GM04503 (cell line): Measurements from ENCODE around the gene SULT1A1.
"Not testable (repeated sequence)": the region's sequence is repeated elsewhere in the genome, so short reads cannot be mapped to it uniquely, and the experiment has no call there.

Experiments used
- DNase-seq: peaks from one replicate; pipeline ENCODE4 v3.0.0-alpha.2; 2012; ENCODE audit warnings: low read depth

Gene SULT1A1

DNA sequence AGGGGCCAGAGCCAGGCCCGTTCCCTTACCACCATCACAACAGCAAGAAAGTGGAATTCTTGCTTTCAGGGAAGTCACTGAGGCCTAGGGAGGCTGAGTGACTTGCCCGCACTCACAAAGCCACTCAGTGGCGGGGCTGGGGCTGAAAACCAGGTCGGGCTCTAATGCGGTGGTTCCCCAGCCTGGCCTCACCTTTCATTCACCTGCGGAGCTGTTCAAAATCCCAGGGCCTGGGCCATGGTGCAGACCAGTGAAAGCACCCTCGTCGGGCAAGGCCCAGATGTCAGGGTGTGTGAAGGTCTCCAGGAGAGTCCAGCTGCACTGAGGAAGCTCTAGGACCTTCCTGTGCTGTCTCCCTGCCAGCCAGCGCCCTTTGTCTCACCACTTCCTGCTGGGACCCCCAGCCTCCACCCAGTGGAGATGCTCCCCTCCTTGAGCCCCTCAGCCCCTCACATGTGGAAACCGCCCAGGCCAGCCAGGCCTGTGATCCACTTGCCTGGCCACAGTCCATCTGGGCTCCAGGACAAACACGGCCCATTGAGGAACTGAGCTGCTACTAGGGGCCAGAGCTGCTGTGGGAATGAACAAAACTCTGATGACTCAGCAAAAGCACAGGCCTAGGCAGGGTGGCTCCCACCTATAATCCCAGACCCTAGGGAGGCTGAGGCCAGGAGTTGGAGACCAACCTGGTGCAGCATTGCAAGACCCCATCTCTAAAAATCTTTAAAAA is 812 bp downstream of the SULT1A1 start:
- DNase-seq: not testable (repeated sequence)

DNA sequence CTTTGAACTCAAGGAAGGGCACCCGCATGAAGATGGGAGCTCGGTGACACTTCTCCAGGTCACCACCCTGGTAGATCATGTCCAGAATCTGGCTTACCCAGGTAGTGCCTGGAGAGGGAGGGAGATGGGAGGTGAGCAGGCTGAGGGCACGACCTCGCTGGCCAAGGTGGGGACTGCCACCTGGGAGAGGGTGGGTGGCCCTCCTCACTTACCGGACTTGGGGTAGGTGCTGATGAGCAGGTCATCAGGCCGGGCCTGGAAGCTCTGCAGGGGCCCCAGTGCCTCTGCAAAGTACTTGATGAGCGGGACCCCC is 1.4 kb downstream of the SULT1A1 start:
- DNase-seq: not testable (repeated sequence)

DNA sequence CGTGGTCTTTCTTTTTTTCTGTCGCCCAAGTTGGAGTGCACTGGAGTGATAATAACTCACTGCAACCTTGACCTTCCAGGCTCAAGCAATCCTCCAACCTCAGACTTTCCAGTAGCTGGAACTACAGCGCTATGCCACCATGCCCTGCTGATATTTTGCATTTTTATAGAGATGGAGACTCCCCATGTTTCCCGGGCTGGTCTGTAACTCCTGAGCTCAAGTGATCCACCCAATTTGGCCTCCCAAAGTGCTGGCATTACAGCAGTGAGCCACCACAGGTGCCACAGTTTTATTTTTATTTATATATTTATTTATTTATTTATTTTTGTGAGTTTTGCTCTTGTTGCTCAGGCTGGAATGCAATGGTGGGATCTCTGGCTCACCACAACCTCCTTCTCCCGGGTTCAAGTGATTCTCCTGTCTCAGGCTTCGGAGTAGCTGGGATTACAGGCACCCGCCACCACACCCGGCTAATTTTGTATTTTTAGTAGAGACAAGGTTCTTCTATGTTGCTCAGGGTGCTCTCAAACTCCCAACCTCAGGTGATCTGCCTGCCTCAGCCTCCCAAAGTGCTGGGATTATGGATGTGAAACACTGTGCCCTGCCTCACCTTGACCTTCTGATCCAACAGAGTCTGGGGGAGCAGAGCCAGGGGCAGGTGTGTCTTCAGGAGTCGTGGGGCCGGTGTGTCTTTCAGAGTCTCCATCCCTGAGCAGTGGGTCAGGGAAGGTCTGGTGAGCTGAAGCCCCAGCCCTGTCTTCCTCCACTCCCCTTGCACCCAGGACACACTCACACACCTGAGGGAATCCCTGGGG is 2.0 kb downstream of the SULT1A1 start:
- DNase-seq: not testable (repeated sequence)

DNA sequence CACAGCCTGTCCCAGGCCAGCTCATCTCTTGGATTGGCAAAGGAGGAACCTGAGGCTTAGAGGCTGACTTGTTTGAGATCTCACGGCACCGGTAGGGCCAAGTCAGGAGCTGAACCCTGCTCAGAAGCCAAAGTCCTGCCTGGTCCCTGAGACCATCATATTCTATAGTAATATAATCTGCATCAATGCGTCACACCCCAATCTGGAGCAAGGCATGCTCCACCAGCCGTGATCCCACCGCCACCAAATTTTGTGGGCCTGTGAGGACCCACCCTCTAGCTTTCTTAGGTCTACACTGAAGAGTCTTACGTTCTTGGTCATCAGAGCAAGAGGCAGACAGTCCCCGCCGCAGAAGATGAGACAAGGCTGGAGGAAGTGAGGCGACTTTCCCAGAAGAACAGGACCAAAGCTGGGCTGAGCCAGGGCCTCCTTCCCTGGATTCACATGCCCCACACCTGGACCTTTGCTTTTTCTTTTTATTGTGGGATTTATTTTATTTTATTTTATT is 2.7 kb downstream of the SULT1A1 start:
- no peak for DNase-seq

DNA sequence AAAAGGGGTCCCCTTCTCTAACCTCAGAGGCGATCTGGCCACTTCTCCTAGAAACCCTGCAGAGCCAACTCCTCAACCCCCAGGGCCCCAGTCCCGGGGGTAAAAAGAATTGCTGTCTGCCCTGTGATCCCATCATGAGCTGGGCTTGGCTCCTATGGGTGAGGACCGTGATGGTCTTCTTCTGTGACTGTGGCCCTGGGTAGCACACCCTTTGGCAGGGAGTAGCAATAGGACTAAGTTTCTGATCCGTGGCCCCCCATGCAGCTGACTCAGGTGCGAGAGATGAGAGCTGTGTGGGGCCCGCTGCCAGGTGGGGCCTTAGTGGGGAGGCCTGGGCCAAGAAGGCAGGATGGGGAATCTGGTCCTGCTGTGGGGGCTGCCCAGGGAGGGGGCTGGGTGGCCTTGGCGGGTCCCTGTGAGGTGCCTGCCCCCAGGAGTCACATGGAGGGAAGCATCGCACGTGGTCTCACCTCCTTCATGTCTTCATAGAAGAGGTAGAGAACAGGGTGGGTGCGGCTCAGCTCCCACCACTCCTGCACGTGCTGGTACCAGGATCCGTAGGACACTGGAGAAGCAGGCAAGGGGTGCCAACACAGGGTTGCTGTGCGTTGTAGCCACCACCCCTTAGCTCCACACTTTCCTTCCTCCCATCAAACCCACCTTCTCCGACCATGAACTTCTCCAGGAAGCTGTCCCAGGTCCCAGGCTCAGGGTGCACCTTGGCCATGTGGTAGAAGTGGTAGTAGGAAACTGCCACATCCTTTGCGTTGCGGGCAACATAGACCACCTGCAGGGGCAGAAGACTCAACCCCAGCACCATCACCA is 3.3 kb downstream of the SULT1A1 start:
- DNase-seq: no peak

DNA sequence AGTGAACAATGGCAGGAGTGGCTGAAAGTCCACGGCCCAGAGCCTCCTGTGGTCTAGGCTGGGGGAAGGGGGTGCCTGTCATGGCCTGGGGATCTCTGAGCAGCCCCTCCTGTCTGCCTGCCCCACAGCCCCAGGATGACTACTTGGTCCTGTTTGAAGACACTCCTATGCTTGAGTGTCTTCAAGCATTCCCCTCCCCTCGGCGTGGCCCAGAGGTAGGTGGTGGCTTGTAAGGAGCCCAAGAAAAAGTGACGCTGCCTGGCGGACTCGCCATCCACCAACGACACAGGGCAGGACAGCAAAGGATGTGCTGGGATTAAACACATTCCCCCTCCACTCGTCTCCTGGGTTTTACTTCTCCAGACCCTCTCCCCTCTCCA is 5.7 kb downstream of the SULT1A1 start:
- no peak for DNase-seq

DNA sequence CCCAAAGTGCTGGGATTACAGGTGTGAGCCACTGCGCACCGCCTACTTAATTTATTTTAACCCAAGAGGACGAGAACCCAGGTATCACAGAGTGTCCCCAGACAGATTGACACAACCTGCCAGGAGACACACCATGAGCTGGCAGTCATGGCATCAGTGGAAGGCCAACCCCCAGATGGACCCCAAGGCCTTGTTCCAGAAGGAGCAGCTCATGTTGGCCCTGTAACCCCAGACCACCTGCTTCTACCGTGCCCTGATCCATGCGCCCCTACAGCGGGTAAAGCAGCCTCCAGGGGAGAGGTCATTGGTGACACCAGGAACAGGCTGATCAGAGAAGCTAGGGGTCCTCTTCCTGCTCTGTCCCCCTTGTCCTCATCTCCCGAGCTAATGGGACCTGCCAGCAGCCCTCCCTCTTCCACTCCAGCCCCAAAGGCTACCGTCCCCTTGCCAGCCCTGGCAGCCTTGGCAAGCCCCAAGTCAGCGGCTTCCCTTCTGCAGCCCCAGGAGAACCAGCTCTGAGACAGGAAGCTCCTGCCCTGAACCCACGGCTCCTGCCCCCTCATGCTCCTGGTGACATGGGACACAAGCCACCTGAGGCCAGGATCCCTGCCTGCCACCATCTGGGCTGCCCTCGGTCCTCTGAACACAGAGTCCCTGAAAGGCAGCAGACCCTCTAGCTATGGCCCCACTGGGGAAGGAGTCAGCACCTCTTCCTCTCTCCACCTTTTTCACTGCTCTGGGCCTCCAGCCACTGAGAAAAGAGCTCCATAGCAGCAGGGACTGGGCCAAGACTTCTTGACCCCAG is 6.3 kb downstream of the SULT1A1 start:
- DNase-seq: no peak

DNA sequence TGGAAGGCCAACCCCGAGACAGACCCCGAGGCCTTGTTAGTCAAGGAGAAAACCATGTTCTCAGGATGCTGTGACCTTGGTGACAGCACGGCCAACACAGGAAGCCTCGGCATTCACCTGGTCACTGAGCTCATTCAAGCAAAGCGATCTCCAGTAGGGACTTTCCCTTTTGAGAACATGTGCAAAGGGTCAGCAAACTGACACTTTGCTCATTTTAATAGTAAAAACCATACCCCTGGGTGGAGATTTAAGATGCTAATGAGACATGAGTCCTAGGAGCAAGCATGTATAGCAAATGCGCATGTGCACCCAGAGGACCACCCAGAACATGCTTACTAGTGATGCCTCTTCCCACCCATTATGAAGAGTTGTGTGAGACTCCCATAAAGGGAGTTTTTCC is 7.3 kb downstream of the SULT1A1 start:
- DNase-seq: no peak

DNA sequence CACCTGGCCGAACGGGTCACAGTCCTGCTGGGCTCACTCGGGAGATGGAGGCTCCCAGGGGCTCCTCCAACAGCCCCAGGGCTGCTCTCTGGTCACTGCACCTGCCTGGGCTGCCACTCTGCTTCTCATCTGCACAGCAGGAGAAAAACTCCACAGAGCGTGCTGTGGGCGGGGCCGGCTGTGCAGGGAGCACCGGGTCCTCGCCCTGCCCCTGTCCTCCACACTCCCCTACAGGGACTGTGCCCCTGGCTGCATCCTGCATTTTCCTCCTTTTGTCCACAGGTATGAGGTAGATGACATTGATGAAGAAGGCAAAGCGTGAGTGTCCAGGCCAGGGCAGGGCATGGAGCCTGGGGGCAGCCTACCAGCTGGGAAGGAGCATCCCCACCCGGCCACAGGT is 7.8 kb downstream of the SULT1A1 start:
- not testable (repeated sequence) for DNase-seq

DNA sequence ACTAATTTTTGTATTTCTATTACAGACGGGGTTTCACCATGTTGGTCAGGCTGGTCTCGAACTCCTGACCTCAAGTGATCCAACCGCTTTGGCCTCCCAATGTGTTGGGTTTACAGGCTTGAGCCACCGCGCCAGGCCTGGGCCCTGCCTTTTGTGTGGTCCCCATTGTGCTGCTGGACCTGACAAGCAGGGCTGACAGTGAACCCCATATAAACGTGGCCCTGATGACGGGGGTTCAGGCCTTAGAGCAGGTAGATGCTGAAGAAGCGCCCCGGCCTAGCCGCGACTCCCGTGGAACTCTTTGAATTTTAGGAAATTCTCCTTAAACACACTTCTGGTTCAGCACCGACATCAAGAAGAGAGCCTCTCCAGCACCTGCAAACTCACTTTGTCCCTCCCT is 8.3 kb downstream of the SULT1A1 start:
- not testable (repeated sequence) for DNase-seq

DNA sequence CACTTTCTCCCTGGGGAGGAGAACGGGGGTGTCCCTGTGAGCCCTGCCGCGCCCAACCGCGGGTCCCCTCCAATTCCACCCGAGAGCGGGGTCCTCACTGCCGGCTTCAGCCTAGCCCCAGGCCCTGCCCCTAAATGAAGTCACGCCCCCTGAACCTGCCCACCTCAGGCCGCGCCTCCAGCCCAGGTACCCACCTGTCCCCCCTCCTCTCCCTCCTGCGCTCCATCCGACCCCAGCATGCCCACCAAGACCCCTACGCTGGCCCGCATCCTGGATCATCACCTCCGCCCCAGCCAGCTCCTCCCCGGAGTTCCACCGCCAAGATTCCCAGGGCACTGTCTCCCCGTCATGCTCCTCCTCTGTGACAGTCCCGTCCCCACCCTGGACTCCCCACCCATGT is 8.9 kb downstream of the SULT1A1 start:
- DNase-seq: not testable (repeated sequence)

DNA sequence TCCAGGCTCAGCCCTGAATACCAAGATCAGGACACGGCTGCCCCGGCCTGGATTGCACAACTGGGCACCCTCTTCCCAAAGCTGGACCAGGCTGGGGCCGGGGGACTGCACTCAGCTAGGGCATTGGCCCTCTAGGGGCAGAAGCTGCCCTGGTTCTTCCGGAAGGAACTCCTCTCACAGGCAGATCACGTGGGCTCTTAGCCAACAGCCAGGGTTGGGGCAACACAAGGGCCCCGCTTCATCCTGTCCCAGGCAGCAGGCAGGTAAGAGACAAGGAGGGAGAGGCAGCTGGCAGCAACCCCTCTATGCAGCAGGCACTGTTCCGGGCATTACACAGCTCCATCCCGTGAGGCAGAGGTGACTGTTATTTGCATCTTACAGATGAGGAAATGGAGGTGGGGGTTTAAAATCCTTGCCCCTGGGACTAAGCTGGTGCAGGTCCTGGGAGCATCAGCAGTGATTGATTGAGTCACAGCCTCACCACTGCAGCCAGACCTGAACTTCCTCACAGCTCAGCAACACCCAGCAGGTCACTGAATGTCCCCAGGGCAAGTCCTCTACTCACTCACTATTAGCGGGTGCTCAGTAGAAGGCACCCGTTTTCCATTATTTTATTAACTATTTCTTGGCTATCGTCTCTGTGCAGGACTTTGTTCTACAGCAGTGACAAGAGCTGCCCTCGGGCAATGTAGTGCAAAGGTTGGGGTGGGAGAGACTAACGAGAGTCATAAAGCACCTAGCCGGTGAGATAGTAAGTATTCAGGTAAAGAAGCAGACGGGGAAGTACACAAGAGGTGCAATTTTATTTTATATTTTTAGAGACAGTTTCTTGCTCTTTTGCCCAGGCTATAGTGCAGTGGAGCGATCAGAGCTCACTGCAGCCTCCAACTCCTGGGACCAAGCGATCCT is 10.2 kb downstream of the SULT1A1 start:
- not testable (repeated sequence) for DNase-seq

DNA sequence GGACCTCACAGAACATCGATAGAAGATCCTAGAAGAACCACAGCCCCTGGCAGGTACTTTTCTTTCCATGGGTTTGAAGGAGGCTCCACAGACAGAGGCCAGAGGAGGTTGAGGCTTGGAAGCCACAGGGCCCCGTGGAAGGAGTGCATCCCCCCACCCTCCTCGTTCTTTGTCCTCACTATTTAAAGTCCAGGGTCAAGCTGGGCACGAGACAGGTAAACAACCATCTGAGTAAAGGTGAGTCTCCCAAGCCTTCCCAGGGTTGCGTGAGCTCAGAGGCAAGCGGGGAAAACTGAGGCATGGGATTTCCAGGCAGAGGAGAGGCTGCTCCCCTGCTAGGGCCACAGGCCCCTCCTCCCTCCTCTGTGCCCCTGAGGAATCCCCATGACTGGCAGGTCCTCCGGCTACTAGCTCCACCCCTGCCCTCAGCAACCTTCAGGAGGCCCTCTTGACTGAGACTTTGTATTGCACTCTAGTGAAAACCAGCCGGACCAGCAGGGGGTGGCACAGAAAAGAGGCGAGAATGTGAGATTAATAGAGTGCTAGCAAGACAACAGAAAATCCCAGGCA is 12.1 kb downstream of the SULT1A1 start:
- no peak for DNase-seq

DNA sequence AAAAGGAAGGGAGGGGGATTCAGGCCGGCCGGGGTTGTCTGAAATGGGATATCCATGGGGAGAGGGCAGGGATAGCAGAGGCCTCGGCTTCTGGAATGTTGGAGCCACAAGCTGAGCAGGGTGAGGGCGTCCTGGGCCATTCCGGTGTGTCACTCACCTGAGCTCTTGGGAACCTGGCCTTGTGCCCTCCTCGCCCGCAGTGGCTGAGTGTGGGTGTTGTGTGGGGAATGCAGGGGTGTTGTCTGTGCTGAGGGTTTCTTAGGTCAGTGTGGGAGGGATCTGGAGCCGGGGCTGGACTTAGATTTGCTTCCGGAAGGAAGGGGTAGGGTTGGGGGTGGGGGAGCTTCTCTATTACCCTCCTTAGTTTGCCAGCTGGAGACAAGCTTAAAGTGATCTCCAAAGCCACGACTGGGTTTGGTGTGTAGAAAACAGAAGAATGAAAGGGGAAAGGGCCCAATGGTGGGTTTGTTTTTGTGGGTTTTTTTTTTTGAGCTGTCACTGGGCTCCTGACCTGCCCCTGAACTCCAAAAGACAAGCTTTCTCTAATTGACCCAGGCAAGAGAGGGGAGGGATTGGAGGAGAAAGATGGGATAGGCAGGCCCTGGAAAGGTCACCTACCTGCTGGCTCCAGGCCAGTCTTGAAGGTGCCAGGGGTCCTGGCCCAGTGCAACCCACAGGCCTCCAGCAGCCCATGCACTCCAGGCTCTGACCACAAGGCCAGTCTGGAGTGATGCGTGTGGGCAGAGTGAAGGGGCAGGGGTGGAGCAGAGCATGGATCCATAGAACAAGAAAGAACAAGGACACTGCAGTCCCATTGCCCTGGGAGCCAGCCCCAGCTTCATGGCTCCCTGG is 12.8 kb downstream of the SULT1A1 start, which contains the start of gene SULT1A2:
Gene SULT1A2 (minus strand): TSS at position 211 of the 852 bp plus-strand sequence. CDS start 1,120 bp downstream, outside the sequence.
- no peak for DNase-seq

DNA sequence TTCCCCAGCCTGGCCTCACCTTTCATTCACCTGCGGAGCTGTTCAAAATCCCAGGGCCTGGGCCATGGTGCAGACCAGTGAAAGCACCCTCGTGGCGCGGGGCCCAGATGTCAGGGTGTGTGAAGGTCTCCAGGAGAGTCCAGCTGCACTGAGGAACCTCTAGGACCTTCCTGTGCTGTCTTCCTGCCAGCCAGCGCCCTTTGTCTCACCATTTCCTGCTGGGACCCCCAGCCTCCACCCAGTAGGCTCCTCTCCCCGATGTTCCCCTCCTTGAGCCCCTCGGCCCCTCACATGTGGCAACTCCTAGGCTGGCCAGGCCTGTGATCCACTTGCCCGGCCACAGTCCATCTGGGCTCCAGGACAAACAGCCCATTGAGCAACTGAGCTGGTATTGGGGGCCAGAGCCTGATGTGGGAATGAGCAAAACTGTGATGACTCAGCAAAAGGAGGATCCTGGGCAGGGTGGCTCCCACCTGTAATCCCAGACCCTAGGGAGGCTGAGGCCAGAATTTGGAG is 13.7 kb downstream of the SULT1A1 start:
- DNase-seq: no peak

DNA sequence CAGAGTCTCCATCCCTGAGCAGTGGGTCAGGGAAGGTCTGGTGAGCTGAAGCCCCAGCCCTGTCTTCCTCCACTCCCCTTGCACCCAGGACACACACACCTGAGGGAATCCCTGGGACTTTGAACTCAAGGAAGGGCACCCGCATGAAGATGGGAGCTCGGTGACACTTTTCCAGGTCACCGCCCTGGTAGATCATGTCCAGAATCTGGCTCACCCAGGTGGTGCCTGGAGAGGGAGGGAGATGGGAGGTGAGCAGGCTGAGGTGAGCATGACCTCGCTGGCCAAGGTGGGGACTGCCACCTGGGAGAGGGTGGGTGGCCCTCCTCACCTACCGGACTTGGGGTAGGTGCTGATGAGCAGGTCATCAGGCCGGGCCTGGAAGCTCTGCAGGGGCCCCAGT is 14.4 kb downstream of the SULT1A1 start:
- not testable (repeated sequence) for DNase-seq

DNA sequence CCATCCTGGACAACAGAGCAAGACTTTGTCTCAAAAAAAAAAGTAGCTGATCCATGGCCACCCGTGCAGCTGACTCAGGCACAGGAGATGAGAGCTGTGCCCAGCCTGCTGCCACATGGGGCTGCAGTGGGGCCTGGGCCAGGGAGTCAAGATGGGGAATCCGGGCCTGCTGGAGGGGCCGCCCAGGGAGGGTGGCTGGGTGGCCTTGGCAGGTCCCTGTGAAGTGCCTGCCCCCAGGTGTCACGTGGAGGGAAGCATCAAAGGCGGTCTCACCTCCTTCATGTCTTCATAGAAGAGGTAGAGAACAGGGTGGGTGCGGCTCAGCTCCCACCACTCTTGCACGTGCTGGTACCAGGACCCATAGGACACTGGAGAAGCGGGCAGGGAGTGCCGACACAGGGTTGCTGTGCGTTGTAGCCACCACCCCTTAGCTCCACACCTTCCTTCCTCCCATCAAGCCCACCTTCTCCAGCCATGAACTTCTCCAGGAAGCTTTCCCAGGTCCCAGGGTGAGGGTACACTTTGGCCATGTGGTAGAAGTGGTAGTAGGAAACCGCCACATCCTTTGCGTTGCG is 16.8 kb downstream of the SULT1A1 start:
- no peak for DNase-seq

DNA sequence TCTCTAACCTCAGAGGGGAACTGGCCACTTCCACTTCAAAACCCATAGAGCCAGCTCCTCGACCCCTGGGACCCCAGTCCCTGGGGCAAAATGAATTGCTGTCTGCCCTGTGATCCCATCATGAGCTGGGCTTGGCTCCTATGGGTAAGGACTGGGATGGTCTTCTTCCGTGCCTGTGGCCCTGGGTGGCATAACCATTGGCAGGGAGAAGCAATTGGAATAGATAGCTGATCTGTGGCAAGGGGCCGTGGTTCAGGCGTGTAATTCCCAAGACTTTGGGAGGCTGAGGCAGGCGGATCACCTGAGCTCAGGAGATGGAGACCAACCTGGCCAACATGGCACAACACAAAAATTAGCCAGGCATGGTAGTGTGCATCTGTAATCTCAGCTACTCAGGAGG is 17.3 kb downstream of the SULT1A1 start:
- DNase-seq: no peak

DNA sequence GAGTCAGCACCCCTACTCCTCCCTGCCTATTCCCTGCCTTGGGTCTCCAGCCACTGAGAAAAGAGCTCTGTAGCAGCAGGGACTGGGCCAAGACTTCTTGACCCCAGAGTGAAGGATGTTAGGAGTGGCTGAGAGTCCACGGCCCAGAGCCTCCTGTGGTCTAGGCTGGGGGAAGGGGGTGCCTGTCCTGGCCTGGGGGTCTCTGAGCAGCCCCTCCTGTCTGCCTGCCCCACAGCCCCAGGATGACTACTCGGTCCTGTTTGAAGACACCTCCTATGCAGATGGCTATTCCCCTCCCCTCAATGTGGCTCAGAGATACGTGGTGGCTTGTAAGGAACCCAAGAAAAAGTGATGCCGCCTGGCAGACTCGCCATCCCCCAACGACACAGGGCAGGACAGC is 18.5 kb downstream of the SULT1A1 start:
- DNase-seq: no peak
